Esophagus squamous epithelium (tissue), 4 donors: ENCODE measurements around the gene CCRL2.

Experiments used
- CTCF ChIP-seq, 6 experiments: fragments of 450-650 bp in 4 of 6; fragments of 200-600 bp in 2 of 6; sonication (generic) in 2 of 6; IDR thresholded peaks; one replicate each; pipeline ENCODE4 v1.5.1; 2016 to 2019; ENCODE audit warnings: antibody characterized with exemption in 6 of 6, mild to moderate bottlenecking in 4 of 6, moderate library complexity in 4 of 6
- POLR2A ChIP-seq, 4 donors: fragments of 450-650 bp; IDR thresholded peaks; one replicate each; pipeline ENCODE4 v1.6.1; 2017; ENCODE audit warnings: antibody characterized with exemption in 4 of 4, mild to moderate bottlenecking in 4 of 4, moderate library complexity in 3 of 4

- no peak for TF ChIP-seq CTCF (IDR thresholded peaks at IDR 0.05)
- TF ChIP-seq POLR2A (IDR thresholded peaks at IDR 0.05): no peak
Observed at GRCh38 chr3:46375218-46375617, 31.8 kb upstream of the CCRL2 start.
